NB4 (cell line): Measurements from ENCODE around the gene NLRP14.

Source experiments
- DNase-seq: peaks from one replicate; pipeline ENCODE4 v3.0.0; 2010; ENCODE audit warnings: low read depth
- H3K4me3 ChIP-seq: one replicate; pipeline ENCODE4 v1.5.1; 2011; ENCODE audit warnings: mild to moderate bottlenecking, low read depth, low read length, moderate library complexity
- CTCF ChIP-seq: IDR thresholded peaks from one replicate; pipeline ENCODE4 v1.5.1; 2012; ENCODE audit warnings: low read depth, low read length
- MAX ChIP-seq: IDR thresholded peaks from 2 replicates; pipeline ENCODE4 v1.6.1; 2011; ENCODE audit warnings: low read depth, low read length
- MYC ChIP-seq: IDR thresholded peaks from 2 replicates; pipeline ENCODE4 v1.6.1; 2011; ENCODE audit warnings: low read depth, low read length
- POLR2A ChIP-seq: IDR thresholded peaks from 2 replicates; pipeline ENCODE4 v1.6.1; 2011; ENCODE audit warnings: mild to moderate bottlenecking; ENCODE audit not compliant: insufficient read length; ENCODE audit errors: extremely low read depth

NLRP14 gene

GRCh38 chr11:7088921-7089320 is 68.6 kb downstream of the NLRP14 start, which contains the start of gene RBMXL2:
RBMXL2 (plus strand) TSS chr11:7088998; CDS start chr11:7089121, 123 bp downstream.
- TF ChIP-seq MYC = no peak
- no peak for TF ChIP-seq CTCF
- no peak for TF ChIP-seq POLR2A
- TF ChIP-seq MAX = no peak
- H3K4me3 ChIP-seq = no peak within 1 kb of the TSS
- no peak for DNase-seq

GRCh38 chr11:7089328-7090251 is 69.3 kb downstream of the NLRP14 start:
- no peak for TF ChIP-seq MYC
- TF ChIP-seq MAX = no peak
- no peak for TF ChIP-seq CTCF
- no peak for TF ChIP-seq POLR2A
- no peak overlapping the region for H3K4me3 ChIP-seq
- DNase-seq = no peak

GRCh38 chr11:7098235-7098832 is 78.1 kb downstream of the NLRP14 start:
- peak; percentile 67 for DNase-seq
- TF ChIP-seq MYC (peak; percentile 31; the same call in 1 of the 2 replicates), CTCF (peak; percentile 44), POLR2A (no peak), MAX (peak; percentile 38; the same call in 1 of the 2 replicates)
- H3K4me3 ChIP-seq = no peak overlapping the region

GRCh38 chr11:7115780-7116179 is 95.5 kb downstream of the NLRP14 start:
- DNase-seq = no peak
- no peak overlapping the region for H3K4me3 ChIP-seq
- TF ChIP-seq CTCF = no peak

- no peak for DNase-seq
- no peak overlapping the region for H3K4me3 ChIP-seq
- TF ChIP-seq CTCF = no peak
- no peak for TF ChIP-seq MYC
- TF ChIP-seq POLR2A = no peak
- TF ChIP-seq MAX = no peak
Measured at GRCh38 chr11:7116370-7116769, 96.1 kb downstream of the NLRP14 start.
